AG04450 (cell line): ENCODE data around the gene LENEP. TPM values are rescaled to one million over a fixed set of nuclear protein-coding genes. Genes with fewer than 3 reads are reported as not detected.

Experiments used
- CTCF ChIA-PET: fragments of 300-600, 350-600 bp; formaldehyde crosslinking; extraction: SDS; loops from one replicate; lab custom pipeline; 2022; ENCODE audit warnings: antibody characterized with exemption, inconsistent platforms; lab: Charles Lee
- POLR2A ChIA-PET: fragments of 350-600 bp; formaldehyde crosslinking; extraction: SDS; loops from one replicate; lab custom pipeline; 2021; ENCODE audit warnings: antibody characterized with exemption, inconsistent platforms; lab: Yijun Ruan, JAX
- DNase-seq: peaks from one replicate; pipeline ENCODE4 v3.0.0-alpha.2; 2011; ENCODE audit warnings: low read depth, low spot score
- H3K27ac ChIP-seq: one replicate; pipeline ENCODE4 v1.5.1; 2012; ENCODE audit warnings: low read depth, low read length, control low read depth
- H3K27me3 ChIP-seq: one replicate; pipeline ENCODE4 v1.6.0; 2012; ENCODE audit warnings: low read length; ENCODE audit not compliant: control insufficient read depth, insufficient read depth
- H3K4me3 ChIP-seq: 2 replicates; pipeline ENCODE4 v1.5.1; 2011; ENCODE audit warnings: mild to moderate bottlenecking, low read depth, low read length, control low read depth
- H3K9me3 ChIP-seq: 2 replicates; pipeline ENCODE4 v1.5.1; 2012; ENCODE audit warnings: low read length; ENCODE audit not compliant: control insufficient read depth, insufficient read depth
- CTCF ChIP-seq: IDR thresholded peaks from 2 replicates; pipeline ENCODE4 v1.5.1; 2011; ENCODE audit warnings: low read depth, low read length, control low read depth, inconsistent platforms
- polyA plus RNA-seq: library from polyadenylated mRNA; depleted of rRNA; stranded (reverse); fragments of >200 nt; gene quantifications from 2 replicates; pipeline ENCODE4 v1.2.3, GENCODE V29; 2011

The LENEP gene
- polyA plus RNA-seq, 1 experiment: not detected

- POLR2A ChIA-PET: interaction anchor here (1.3 to 1.5 kb wide), 2 partner anchors 14 to 30 kb away, joined by 4 to 11 read pairs; no protein-coding TSS in a partner anchor
- no peak for TF ChIP-seq CTCF
- H3K4me3 ChIP-seq: peak overlapping the region; percentile 94
- DNase-seq: no peak
- no peaks in the 10 kb centered on the region; the same call in 1 of the 2 replicates for H3K9me3 ChIP-seq
- CTCF ChIA-PET: interaction anchor here (0.7 kb wide), 1 partner anchor 14 kb away, joined by 3 read pairs; no protein-coding TSS in a partner anchor
- H3K27me3 ChIP-seq: no peaks in the 10 kb centered on the region
- H3K27ac ChIP-seq: peak overlapping the region; percentile 70
Measured at GRCh38 chr1:155003227-155003765, 9.9 kb downstream of the LENEP start.

GRCh38 chr1:155003766-155004351 lies 10.5 kb downstream of the LENEP start:
- no peaks in the 10 kb centered on the region; the same call in 1 of the 2 replicates for H3K9me3 ChIP-seq
- peak overlapping the region; percentile 94 for H3K4me3 ChIP-seq
- ChIA-PET POLR2A (interaction anchor here (1.3 to 1.5 kb wide), 2 partner anchors 13 to 30 kb away, joined by 4 to 11 read pairs; no protein-coding TSS in a partner anchor), CTCF (interaction anchor here (0.7 kb wide), 1 partner anchor 14 kb away, joined by 3 read pairs; no protein-coding TSS in a partner anchor)
- no peaks in the 10 kb centered on the region for H3K27me3 ChIP-seq
- TF ChIP-seq CTCF: no peak
- H3K27ac ChIP-seq: peak overlapping the region; percentile 70
- DNase-seq: no peak

GRCh38 chr1:155004352-155005075 lies 11.1 kb downstream of the LENEP start:
- no peak for DNase-seq
- ChIA-PET CTCF (no interaction called here), POLR2A (interaction anchor here (0.7 to 1.5 kb wide), 3 partner anchors 13 to 31 kb away, joined by 3 to 11 read pairs (median 4); no protein-coding TSS in a partner anchor)
- Histone ChIP-seq H3K4me3 (peak overlapping the region; percentile 94), H3K9me3 (no peaks in the 10 kb centered on the region; the same call in 1 of the 2 replicates), H3K27ac (peak overlapping the region; percentile 61), H3K27me3 (no peaks in the 10 kb centered on the region)
- no peak for TF ChIP-seq CTCF

DNA sequence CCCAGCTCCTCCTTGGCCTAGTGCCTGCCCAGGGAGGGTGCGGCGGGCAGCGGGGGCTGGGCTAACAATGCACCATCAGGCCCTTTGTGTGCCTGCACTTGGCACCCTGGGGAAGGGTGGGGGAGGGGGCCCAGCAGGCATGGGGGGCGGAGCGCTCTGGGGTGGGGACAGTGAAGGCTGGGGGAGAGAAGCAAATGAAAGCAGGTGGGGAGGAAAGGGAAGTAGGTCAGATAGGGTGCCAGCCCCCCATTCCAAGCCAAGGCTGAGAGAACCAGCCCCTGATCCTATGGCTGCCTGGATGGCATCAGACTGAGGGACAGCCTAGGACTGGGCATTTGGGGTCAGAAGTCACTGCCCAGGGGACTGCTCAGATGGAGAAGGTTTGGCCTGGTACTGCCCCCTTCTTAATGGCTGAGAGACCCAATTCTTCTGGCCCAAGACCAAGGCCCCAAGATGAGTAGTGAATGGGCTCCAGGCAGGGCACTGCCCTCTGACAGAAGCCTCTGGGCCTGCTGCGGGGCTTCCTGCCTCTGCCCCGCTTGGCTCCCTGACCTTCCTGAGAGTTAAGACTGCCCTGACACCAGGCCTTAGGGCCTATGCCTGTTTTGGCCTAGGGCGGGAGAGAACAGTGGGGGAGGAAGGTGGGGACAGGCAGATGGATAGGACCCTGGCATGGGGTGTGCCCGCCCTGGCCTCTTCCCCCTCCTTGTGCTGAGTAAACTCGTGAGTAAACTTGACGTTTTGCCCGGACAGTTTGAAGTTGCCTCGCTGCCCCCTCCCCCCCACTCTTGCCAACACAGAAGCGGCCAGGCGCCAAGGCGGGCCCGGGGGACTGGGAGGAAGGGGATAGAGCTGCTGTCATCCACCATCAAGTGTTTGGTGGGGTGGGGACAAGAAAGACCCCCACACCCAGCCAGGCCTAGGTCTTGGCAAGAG lies 12.0 kb downstream of the LENEP start:
- Histone ChIP-seq H3K27me3 (no peaks in the 10 kb centered on the region), H3K27ac (no peak overlapping the region), H3K9me3 (no peaks in the 10 kb centered on the region; the same call in 1 of the 2 replicates), H3K4me3 (peak overlapping the region; percentile 94; the same call in 1 of the 2 replicates)
- CTCF ChIA-PET: interaction anchor here (4.5 kb wide), 1 partner anchor 12 kb away, joined by 38 read pairs; no protein-coding TSS in a partner anchor
- POLR2A ChIA-PET: interaction anchor here (0.7 kb wide), 1 partner anchor 18 kb away, joined by 3 read pairs; no protein-coding TSS in a partner anchor
- TF ChIP-seq CTCF: no peak
- DNase-seq: no peak
